OCI-LY1 (cell line): Measurements from ENCODE around the gene GATA2.

Experiments used
- H2AFZ ChIP-seq: fragments of 200-600 bp; sonication (generic), shearing (Covaris generic); 2 replicates; pipeline ENCODE4 v1.6.0; 2014; ENCODE audit warnings: antibody characterized with exemption, mild to moderate bottlenecking, low read length
- H3F3A ChIP-seq: fragments of 200-600 bp; sonication (generic), shearing (Covaris generic); 2 replicates; pipeline ENCODE4 v1.6.0; 2014; ENCODE audit warnings: mild to moderate bottlenecking, antibody characterized with exemption, low read length, moderate library complexity; ENCODE audit not compliant: insufficient read depth
- H3K27ac ChIP-seq: fragments of 200-600 bp; sonication (generic); 2 replicates; pipeline ENCODE4 v1.5.1; 2014; ENCODE audit warnings: low read length, mixed run types, mild to moderate bottlenecking, low read depth; ENCODE audit not compliant: poor library complexity, severe bottlenecking
- H3K27me3 ChIP-seq: fragments of 200-600 bp; sonication (generic); 2 replicates; pipeline ENCODE4 v1.6.0; 2014; ENCODE audit warnings: antibody characterized with exemption, mild to moderate bottlenecking, low read length, moderate library complexity; ENCODE audit not compliant: insufficient read depth
- H3K36me3 ChIP-seq: fragments of 200-600 bp; sonication (generic); 2 replicates; pipeline ENCODE4 v1.6.1; 2014; ENCODE audit warnings: mild to moderate bottlenecking, antibody characterized with exemption, low read length, moderate library complexity, mixed read lengths; ENCODE audit not compliant: insufficient read depth
- H3K4me1 ChIP-seq: fragments of 200-600 bp; sonication (generic); 2 replicates; pipeline ENCODE4 v1.5.1; 2014; ENCODE audit warnings: mild to moderate bottlenecking, low read length, moderate library complexity; ENCODE audit not compliant: insufficient read depth, severe bottlenecking
- H3K4me2 ChIP-seq: fragments of 200-600 bp; sonication (generic), shearing (Covaris generic); 2 replicates; pipeline ENCODE4 v1.6.1; 2014; ENCODE audit warnings: low read length
- H3K4me3 ChIP-seq: fragments of 200-600 bp; sonication (generic); 2 replicates; pipeline ENCODE4 v1.5.1; 2014; ENCODE audit warnings: low read length, low read depth, mild to moderate bottlenecking, mixed read lengths; ENCODE audit not compliant: poor library complexity, severe bottlenecking
- H3K79me2 ChIP-seq: fragments of 200-600 bp; shearing (Covaris generic); 2 replicates; pipeline ENCODE4 v1.6.1; 2016; ENCODE audit warnings: mixed run types, low read length, mixed read lengths; ENCODE audit not compliant: insufficient read depth
- H3K9ac ChIP-seq: fragments of 200-600 bp; sonication (generic), shearing (Covaris generic); 2 replicates; pipeline ENCODE4 v1.6.1; 2014; ENCODE audit warnings: mild to moderate bottlenecking, low read length, mixed read lengths
- H3K9me2 ChIP-seq: fragments of 200-600 bp; sonication (generic), shearing (Covaris generic); 2 replicates; pipeline ENCODE4 v1.6.1; 2014; ENCODE audit warnings: low read depth, mild to moderate bottlenecking, low read length, mixed read lengths
- H3K9me3 ChIP-seq: fragments of 200-600 bp; shearing (Covaris generic); 2 replicates; pipeline ENCODE4 v1.6.1; 2014; ENCODE audit warnings: low read length, mixed read lengths
- H4K20me1 ChIP-seq: fragments of 200-600 bp; sonication (generic), shearing (Covaris generic); 2 replicates; pipeline ENCODE4 v1.6.0; 2016; ENCODE audit warnings: mild to moderate bottlenecking, low read length; ENCODE audit not compliant: insufficient read depth
- CTCF ChIP-seq: fragments of 200-600 bp; sonication (generic), shearing (Covaris generic); IDR thresholded peaks from 2 replicates; pipeline ENCODE4 v1.5.1; 2017; ENCODE audit warnings: mild to moderate bottlenecking, antibody characterized with exemption, low read length, moderate library complexity, mixed read lengths
- EZH2 ChIP-seq: fragments of 200-600 bp; sonication (generic), shearing (Covaris generic); IDR thresholded peaks from 2 replicates; pipeline ENCODE4 v1.8.0; 2017; ENCODE audit warnings: borderline replicate concordance, mixed run types, mild to moderate bottlenecking, antibody characterized with exemption, low read length, moderate library complexity, mixed read lengths

GATA2 gene

GRCh38 chr3:128461731-128462130 is 31.3 kb downstream of the GATA2 start:
- Histone ChIP-seq H3K36me3 (no peaks in the 10 kb centered on the region), H3K9ac (no peak overlapping the region), H3K9me3 (no peaks in the 10 kb centered on the region), H3K9me2 (no peaks in the 10 kb centered on the region), H2AFZ (no peak overlapping the region), H3K27ac (no peak overlapping the region), H4K20me1 (no peaks in the 10 kb centered on the region), H3K4me2 (no peak overlapping the region), H3K27me3 (peaks cover 4% of the 10 kb centered on the region; the same call in 1 of the 2 replicates), H3K4me3 (no peak overlapping the region), H3K79me2 (no peaks in the 10 kb centered on the region), H3F3A (no peaks in the 10 kb centered on the region), H3K4me1 (no peaks in the 10 kb centered on the region)
- TF ChIP-seq EZH2 (no peak), CTCF (no peak)

- H3K4me2 ChIP-seq, result no peak overlapping the region
These were observed 33.6 kb downstream of the GATA2 start for GRCh38 chr3:128459461-128459820.

GRCh38 chr3:128458746-128459460 is 34.1 kb downstream of the GATA2 start:
- Histone ChIP-seq H3K4me2 (no peak overlapping the region), H3K36me3 (no peaks in the 10 kb centered on the region), H3K79me2 (no peaks in the 10 kb centered on the region), H3K4me1 (no peaks in the 10 kb centered on the region), H3K9me2 (no peaks in the 10 kb centered on the region), H3K9me3 (no peaks in the 10 kb centered on the region), H3K4me3 (no peak overlapping the region), H4K20me1 (no peaks in the 10 kb centered on the region), H3K27me3 (0 out of 2 replicates have a peak, but pooled peaks cover 8% of the 10 kb centered on the region), H3K27ac (no peak overlapping the region), H2AFZ (no peak overlapping the region), H3F3A (no peaks in the 10 kb centered on the region), H3K9ac (no peak overlapping the region)
- no peak for TF ChIP-seq CTCF
- TF ChIP-seq EZH2, result no peak

More at GRCh38 chr3:128459461-128459820, 33.6 kb downstream of the GATA2 start:
- no peaks in the 10 kb centered on the region for H3K9me2 ChIP-seq
- no peaks in the 10 kb centered on the region for H3K36me3 ChIP-seq
- 0 out of 2 replicates have a peak, but pooled peaks cover 8% of the 10 kb centered on the region for H3K27me3 ChIP-seq
- H3K9me3 ChIP-seq, result no peaks in the 10 kb centered on the region
- H3K27ac ChIP-seq, result no peak overlapping the region
- H2AFZ ChIP-seq, result no peak overlapping the region
- no peaks in the 10 kb centered on the region for H3K79me2 ChIP-seq
- H3K4me1 ChIP-seq, result no peaks in the 10 kb centered on the region
- H4K20me1 ChIP-seq, result no peaks in the 10 kb centered on the region
- no peaks in the 10 kb centered on the region for H3F3A ChIP-seq
- H3K4me3 ChIP-seq, result no peak overlapping the region
- H3K9ac ChIP-seq, result no peak overlapping the region
- TF ChIP-seq EZH2 (no peak), CTCF (no peak)
